Right lobe of liver (tissue), 4 donors: Measurements from ENCODE around the gene INO80E.

ENCODE experiments used
- POLR2A ChIP-seq: fragments of 450-650 bp; IDR thresholded peaks from one replicate; pipeline ENCODE4 v1.6.1; 2017; ENCODE audit warnings: antibody characterized with exemption, mild to moderate bottlenecking
- TF ChIP-seq, protein P1 (sequence below), 4 donors: fragments of 200-600 bp in 3 of 4; fragments of 450-650 bp in 1 of 4; IDR thresholded peaks; one replicate each; pipeline versions ENCODE4 v1.5.1 to v1.8.0; 2016 to 2022; ENCODE audit warnings: antibody characterized with exemption in 4 of 4, mild to moderate bottlenecking in 2 of 4
- donor health status: DM: no; HTN: no; CAD: no.
- donor health status: DM: no; HTN: no; CAD: no.
- donor health status: DM: no; HTN: yes; CAD: no.

DNA sequence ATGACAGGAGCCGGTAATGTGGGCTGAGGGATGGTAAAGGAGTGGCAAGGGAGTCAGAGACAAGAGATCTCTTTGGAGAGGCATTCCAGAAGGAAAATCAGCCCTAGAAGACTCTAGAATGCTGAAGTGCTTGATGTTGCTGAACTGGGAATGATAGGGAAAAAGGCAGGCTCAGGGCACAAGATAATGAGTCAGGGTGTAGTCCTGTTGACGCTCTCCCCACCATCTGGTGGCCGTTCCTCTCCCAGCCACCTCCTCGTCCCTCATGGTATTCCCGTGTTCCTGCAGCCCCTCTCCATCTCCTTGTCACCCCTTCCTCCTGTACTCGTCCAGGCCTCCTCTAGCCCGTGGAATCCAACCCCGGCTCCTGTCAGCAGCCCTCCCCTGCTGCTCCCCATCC is 58.4 kb downstream of the INO80E start:
- TF ChIP-seq, protein P1, sequence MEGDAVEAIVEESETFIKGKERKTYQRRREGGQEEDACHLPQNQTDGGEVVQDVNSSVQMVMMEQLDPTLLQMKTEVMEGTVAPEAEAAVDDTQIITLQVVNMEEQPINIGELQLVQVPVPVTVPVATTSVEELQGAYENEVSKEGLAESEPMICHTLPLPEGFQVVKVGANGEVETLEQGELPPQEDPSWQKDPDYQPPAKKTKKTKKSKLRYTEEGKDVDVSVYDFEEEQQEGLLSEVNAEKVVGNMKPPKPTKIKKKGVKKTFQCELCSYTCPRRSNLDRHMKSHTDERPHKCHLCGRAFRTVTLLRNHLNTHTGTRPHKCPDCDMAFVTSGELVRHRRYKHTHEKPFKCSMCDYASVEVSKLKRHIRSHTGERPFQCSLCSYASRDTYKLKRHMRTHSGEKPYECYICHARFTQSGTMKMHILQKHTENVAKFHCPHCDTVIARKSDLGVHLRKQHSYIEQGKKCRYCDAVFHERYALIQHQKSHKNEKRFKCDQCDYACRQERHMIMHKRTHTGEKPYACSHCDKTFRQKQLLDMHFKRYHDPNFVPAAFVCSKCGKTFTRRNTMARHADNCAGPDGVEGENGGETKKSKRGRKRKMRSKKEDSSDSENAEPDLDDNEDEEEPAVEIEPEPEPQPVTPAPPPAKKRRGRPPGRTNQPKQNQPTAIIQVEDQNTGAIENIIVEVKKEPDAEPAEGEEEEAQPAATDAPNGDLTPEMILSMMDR (IDR thresholded peaks at IDR 0.05) = no peak
- TF ChIP-seq POLR2A = no peak
